WTC11 (cell line): ENCODE data around the gene KCNK4.

Source experiments
- FOXJ3 ChIP-seq: sonication (generic); formaldehyde crosslinking; IDR thresholded peaks from 2 replicates; pipeline ENCODE4 v1.9.0; 2021; ENCODE audit warnings: missing genetic modification reagents, mild to moderate bottlenecking, borderline replicate concordance
- IRF2 ChIP-seq: sonication (generic); formaldehyde crosslinking; IDR thresholded peaks from 2 replicates; pipeline ENCODE4 v1.8.0; 2022; ENCODE audit warnings: low read depth, missing genetic modification reagents, borderline replicate concordance
- KAT7 ChIP-seq: sonication (generic); formaldehyde crosslinking; IDR thresholded peaks from 2 replicates; pipeline ENCODE4 v1.8.1; 2023; ENCODE audit warnings: missing genetic modification reagents, mild to moderate bottlenecking, borderline replicate concordance
- TEAD4 ChIP-seq: sonication (generic); formaldehyde crosslinking; IDR thresholded peaks from 2 replicates; pipeline ENCODE4 v1.8.0; 2022; ENCODE audit warnings: mild to moderate bottlenecking, missing genetic modification reagents

- TF ChIP-seq IRF2 (CRISPR knock-in tag) (no peak), KAT7 (CRISPR knock-in tag) (no peak), TEAD4 (CRISPR knock-in tag) (no peak), FOXJ3 (no peak)
Measured at GRCh38 chr11:64265176-64266160, 25.6 kb upstream of the KCNK4 start.
